GM23338 (cell line): ENCODE results near the gene PIKFYVE.

Experiments used
- CREB1 ChIP-seq: fragments of 250-450 bp; sonication (Bioruptor Pico); IDR thresholded peaks from 2 replicates; pipeline ENCODE4 v1.5.0; 2020; ENCODE audit warnings: low read depth, mild to moderate bottlenecking, moderate library complexity
- CTCF ChIP-seq, 2 experiments: fragments of 200-600 bp in 1 of 2; sonication (generic) in 1 of 2; conservative IDR thresholded peaks; 2 replicates each; pipeline versions ENCODE4 v1.5.1 to v1.6.1; 2016 to 2017; ENCODE audit warnings: antibody characterized with exemption in 2 of 2, low read depth in 2 of 2, mild to moderate bottlenecking in 2 of 2, moderate library complexity in 1 of 2
- ETS1 ChIP-seq: IDR thresholded peaks from 2 replicates; pipeline ENCODE4 v1.6.1; 2016; ENCODE audit warnings: antibody characterized with exemption
- EZH2phosphoT487 ChIP-seq: fragments of 200-600 bp; sonication (generic); IDR thresholded peaks from one replicate; pipeline ENCODE4 v1.8.1; 2018; ENCODE audit warnings: antibody characterized with exemption; ENCODE audit not compliant: unreplicated experiment
- JUNB ChIP-seq: IDR thresholded peaks from one replicate; pipeline ENCODE4 v1.6.1; 2016; ENCODE audit warnings: antibody characterized with exemption; ENCODE audit not compliant: unreplicated experiment
- NANOG ChIP-seq: IDR thresholded peaks from 2 replicates; pipeline ENCODE4 v1.6.1; 2016; ENCODE audit warnings: antibody characterized with exemption, borderline replicate concordance
- POLR2AphosphoS5 ChIP-seq: IDR thresholded peaks from 2 replicates; pipeline ENCODE4 v1.6.1; 2016; ENCODE audit warnings: antibody characterized with exemption, low read depth
- REST ChIP-seq: IDR thresholded peaks from one replicate; pipeline ENCODE4 v1.6.1; 2018; ENCODE audit warnings: antibody characterized with exemption; ENCODE audit not compliant: unreplicated experiment

- no peak for TF ChIP-seq CTCF (conservative IDR thresholded peaks at IDR 0.05; ENCODE audit: low read depth in 2 of 2)
- no peak for TF ChIP-seq POLR2AphosphoS5
- TF ChIP-seq CREB1 (CRISPR knock-in tag): no peak
- no peak for TF ChIP-seq JUNB
- TF ChIP-seq REST: no peak
- no peak for TF ChIP-seq EZH2phosphoT487
- TF ChIP-seq NANOG: no peak
- TF ChIP-seq ETS1: no peak
Measured at GRCh38 chr2:208278549-208278948, 12.5 kb downstream of the PIKFYVE start.
